ENCODE data around the gene OR10H4. TPM values are rescaled to one million over a fixed set of nuclear protein-coding genes. Genes with fewer than 3 reads are reported as not detected.
"Not testable (repeated sequence)": the region's sequence is repeated elsewhere in the genome, so short reads cannot be mapped to it uniquely, and the experiment has no call there.

OR10H4 gene
- total RNA-seq, 1 donor from 2014 or later, result not detected

GRCh38 chr19:15979293-15979692 is 30.5 kb downstream of the OR10H4 start:
- H3K9me3 Mint-ChIP-seq (ENCODE audit: unreplicated experiment), result peaks cover 10% of the 10 kb centered on the region
- no peaks in the 10 kb centered on the region for H3K4me1 Mint-ChIP-seq (ENCODE audit: unreplicated experiment)
- no peaks in the 10 kb centered on the region for H3K36me3 Mint-ChIP-seq (ENCODE audit: unreplicated experiment)
- H3K27me3 Mint-ChIP-seq (ENCODE audit: unreplicated experiment), result peaks cover 6% of the 10 kb centered on the region
- H3K4me3 Mint-ChIP-seq (ENCODE audit: unreplicated experiment), result no peak overlapping the region
- no peak for DNase-seq (ENCODE audit: extremely low spot score, unreplicated experiment)
- no peak overlapping the region for H3K27ac Mint-ChIP-seq (ENCODE audit: unreplicated experiment)
- TF ChIP-seq CTCF (IDR thresholded peaks at IDR 0.05), result no peak

GRCh38 chr19:15985831-15986230 is 37.0 kb downstream of the OR10H4 start:
- H3K27ac Mint-ChIP-seq (ENCODE audit: unreplicated experiment); H3K4me1 Mint-ChIP-seq (ENCODE audit: unreplicated experiment); DNase-seq (ENCODE audit: extremely low spot score, unreplicated experiment); H3K4me3 Mint-ChIP-seq (ENCODE audit: unreplicated experiment); H3K36me3 Mint-ChIP-seq (ENCODE audit: unreplicated experiment): not testable (repeated sequence)
- Mint-ChIP-seq H3K9me3 (ENCODE audit: unreplicated experiment) (peaks cover 14% of the 10 kb centered on the region), H3K27me3 (ENCODE audit: unreplicated experiment) (peaks cover 14% of the 10 kb centered on the region)

GRCh38 chr19:15986701-15987100 is 37.9 kb downstream of the OR10H4 start:
- H3K4me3 Mint-ChIP-seq (ENCODE audit: unreplicated experiment), result no peak overlapping the region
- no peaks in the 10 kb centered on the region for H3K4me1 Mint-ChIP-seq (ENCODE audit: unreplicated experiment)
- DNase-seq (ENCODE audit: extremely low spot score, unreplicated experiment), result no peak
- no peak overlapping the region for H3K27ac Mint-ChIP-seq (ENCODE audit: unreplicated experiment)
- peaks cover 18% of the 10 kb centered on the region for H3K9me3 Mint-ChIP-seq (ENCODE audit: unreplicated experiment)
- no peaks in the 10 kb centered on the region for H3K36me3 Mint-ChIP-seq (ENCODE audit: unreplicated experiment)
- peaks cover 14% of the 10 kb centered on the region for H3K27me3 Mint-ChIP-seq (ENCODE audit: unreplicated experiment)
- no peak for TF ChIP-seq CTCF (IDR thresholded peaks at IDR 0.05)

- Mint-ChIP-seq H3K27me3 (ENCODE audit: unreplicated experiment) (peaks cover 7% of the 10 kb centered on the region), H3K9me3 (ENCODE audit: unreplicated experiment) (peaks cover 9% of the 10 kb centered on the region), H3K36me3 (ENCODE audit: unreplicated experiment) (no peaks in the 10 kb centered on the region), H3K4me1 (ENCODE audit: unreplicated experiment) (no peaks in the 10 kb centered on the region), H3K27ac (ENCODE audit: unreplicated experiment) (no peak overlapping the region), H3K4me3 (ENCODE audit: unreplicated experiment) (no peak overlapping the region)
- TF ChIP-seq CTCF (IDR thresholded peaks at IDR 0.05), result no peak
- no peak for DNase-seq (ENCODE audit: extremely low spot score, unreplicated experiment)
These were observed 41.1 kb downstream of the OR10H4 start for GRCh38 chr19:15989889-15990288.

GRCh38 chr19:15991602-15992001 is 42.8 kb downstream of the OR10H4 start:
- Mint-ChIP-seq H3K4me3 (ENCODE audit: unreplicated experiment) (no peak overlapping the region), H3K36me3 (ENCODE audit: unreplicated experiment) (no peaks in the 10 kb centered on the region), H3K4me1 (ENCODE audit: unreplicated experiment) (no peaks in the 10 kb centered on the region), H3K9me3 (ENCODE audit: unreplicated experiment) (peaks cover 9% of the 10 kb centered on the region), H3K27me3 (ENCODE audit: unreplicated experiment) (peaks cover under 1% of the 10 kb centered on the region), H3K27ac (ENCODE audit: unreplicated experiment) (no peak overlapping the region)
- no peak for DNase-seq (ENCODE audit: extremely low spot score, unreplicated experiment)
- no peak for TF ChIP-seq CTCF (IDR thresholded peaks at IDR 0.05)

- H3K27ac Mint-ChIP-seq (ENCODE audit: unreplicated experiment), result no peak overlapping the region
- DNase-seq (ENCODE audit: extremely low spot score, unreplicated experiment), result no peak
- TF ChIP-seq CTCF (IDR thresholded peaks at IDR 0.05), result no peak
- no peaks in the 10 kb centered on the region for H3K4me1 Mint-ChIP-seq (ENCODE audit: unreplicated experiment)
- no peaks in the 10 kb centered on the region for H3K27me3 Mint-ChIP-seq (ENCODE audit: unreplicated experiment)
- no peaks in the 10 kb centered on the region for H3K36me3 Mint-ChIP-seq (ENCODE audit: unreplicated experiment)
- H3K4me3 Mint-ChIP-seq (ENCODE audit: unreplicated experiment), result no peak overlapping the region
- H3K9me3 Mint-ChIP-seq (ENCODE audit: unreplicated experiment), result peaks cover 7% of the 10 kb centered on the region
These were observed 43.2 kb downstream of the OR10H4 start for GRCh38 chr19:15992014-15992413.
